Measurements from ENCODE around the gene NIM1K. TPM values are rescaled to one million over a fixed set of nuclear protein-coding genes. Genes with fewer than 3 reads are reported as not detected.
"Not testable (repeated sequence)": the region's sequence is repeated elsewhere in the genome, so short reads cannot be mapped to it uniquely, and the experiment has no call there.

NIM1K gene
- total and polyA plus RNA-seq, 4 donors, result 1.0 to 4.2 (median 3.1) TPM; not detected in 1

- ATAC-seq (ENCODE audit: insufficient read depth, low FRiP score), result no peak
- no peak for TF ChIP-seq CTCF (IDR thresholded peaks at IDR 0.05; ENCODE audit: control extremely low read depth, extremely low read depth)
- H3K27me3 ChIP-seq (ENCODE audit: control insufficient read depth in 3 of 3, insufficient read depth in 3 of 3, low read length in 2 of 3), result no peaks in the 10 kb centered on the region
- WGBS, 2 donors, result 98 to 99% methylated on average over 2 of the region's 2 CpGs
- no peaks in the 10 kb centered on the region for H3K9me3 ChIP-seq (ENCODE audit: control insufficient read depth in 4 of 4, insufficient read depth in 3 of 4, low read length in 3 of 4)
- H3K9ac ChIP-seq (ENCODE audit: insufficient read depth in 1 of 2, low read length in 2 of 2), result no peak overlapping the region
- no peak for DNase-seq
- H3K4me3 ChIP-seq, result no peak overlapping the region
- peaks cover 0 to 2% (median 0%) of the 10 kb centered on the region in 5 donors for H3K4me1 ChIP-seq (ENCODE audit: control insufficient read depth in 5 of 5, insufficient read depth in 5 of 5, low read length in 5 of 5)
- peaks cover 8 to 18% (median 13%) of the 10 kb centered on the region in 4 donors for H3K36me3 ChIP-seq (ENCODE audit: control insufficient read depth in 4 of 4, insufficient read depth in 4 of 4, low read length in 4 of 4)
- H3K27ac ChIP-seq (ENCODE audit: low read depth in 1 of 2, low read length in 1 of 2), result no peak overlapping the region
These were observed 19.2 kb upstream of the NIM1K start for GRCh38 chr5:43172779-43173178.

- Histone ChIP-seq H3K36me3 (ENCODE audit: control insufficient read depth in 4 of 4, insufficient read depth in 4 of 4, low read length in 4 of 4) (peaks cover 8 to 12% (median 10%) of the 10 kb centered on the region in 4 donors), H3K27ac (ENCODE audit: low read depth in 1 of 2, low read length in 1 of 2) (no peak overlapping the region), H3K9ac (ENCODE audit: insufficient read depth in 1 of 2, low read length in 2 of 2) (no peak overlapping the region), H3K4me1 (ENCODE audit: control insufficient read depth in 5 of 5, insufficient read depth in 5 of 5, low read length in 5 of 5) (no peaks in the 10 kb centered on the region), H3K4me3 (no peak overlapping the region), H3K9me3 (ENCODE audit: control insufficient read depth in 4 of 4, insufficient read depth in 3 of 4, low read length in 3 of 4) (no peaks in the 10 kb centered on the region), H3K27me3 (ENCODE audit: control insufficient read depth in 3 of 3, insufficient read depth in 3 of 3, low read length in 2 of 3) (no peaks in the 10 kb centered on the region)
- no peak for TF ChIP-seq CTCF (IDR thresholded peaks at IDR 0.05; ENCODE audit: control extremely low read depth, extremely low read depth)
- no peak for DNase-seq
- no peak for ATAC-seq (ENCODE audit: insufficient read depth, low FRiP score)
- WGBS, 2 donors, result 94 to 95% methylated on average over 7 of the region's 7 CpGs
These were observed 17.4 kb upstream of the NIM1K start for GRCh38 chr5:43174586-43174985.

GRCh38 chr5:43179836-43180235 lies 12.2 kb upstream of the NIM1K start:
- 95 to 96% methylated on average over 7 of the region's 7 CpGs for WGBS, 2 donors
- no peak for TF ChIP-seq CTCF (IDR thresholded peaks at IDR 0.05; ENCODE audit: control extremely low read depth, extremely low read depth)
- Histone ChIP-seq H3K27me3 (ENCODE audit: control insufficient read depth in 3 of 3, insufficient read depth in 3 of 3, low read length in 2 of 3) (no peaks in the 10 kb centered on the region), H3K27ac (ENCODE audit: low read depth in 1 of 2, low read length in 1 of 2) (no peak overlapping the region), H3K36me3 (ENCODE audit: control insufficient read depth in 4 of 4, insufficient read depth in 4 of 4, low read length in 4 of 4) (peaks cover 0 to 5% (median 5%) of the 10 kb centered on the region in 4 donors), H3K4me1 (ENCODE audit: control insufficient read depth in 5 of 5, insufficient read depth in 5 of 5, low read length in 5 of 5) (no peaks in the 10 kb centered on the region), H3K9me3 (ENCODE audit: control insufficient read depth in 4 of 4, insufficient read depth in 3 of 4, low read length in 3 of 4) (no peaks in the 10 kb centered on the region), H3K4me3 (no peak overlapping the region), H3K9ac (ENCODE audit: insufficient read depth in 1 of 2, low read length in 2 of 2) (no peak overlapping the region)
- ATAC-seq (ENCODE audit: insufficient read depth, low FRiP score) (no peak), DNase-seq (no peak)

- H3K4me3 ChIP-seq, result no peak overlapping the region
- H3K36me3 ChIP-seq (ENCODE audit: control insufficient read depth in 4 of 4, insufficient read depth in 4 of 4, low read length in 4 of 4), result peaks cover 0 to 4% (median 2%) of the 10 kb centered on the region in 4 donors
- no peak overlapping the region for H3K27ac ChIP-seq (ENCODE audit: low read depth in 1 of 2, low read length in 1 of 2)
- no peak overlapping the region for H3K9ac ChIP-seq (ENCODE audit: insufficient read depth in 1 of 2, low read length in 2 of 2)
- DNase-seq (no peak), ATAC-seq (ENCODE audit: insufficient read depth, low FRiP score) (no peak)
- H3K27me3 ChIP-seq (ENCODE audit: control insufficient read depth in 3 of 3, insufficient read depth in 3 of 3, low read length in 2 of 3), result no peaks in the 10 kb centered on the region
- no peaks in the 10 kb centered on the region for H3K4me1 ChIP-seq (ENCODE audit: control insufficient read depth in 5 of 5, insufficient read depth in 5 of 5, low read length in 5 of 5)
- TF ChIP-seq CTCF (IDR thresholded peaks at IDR 0.05; ENCODE audit: control extremely low read depth, extremely low read depth), result no peak
- no peaks in the 10 kb centered on the region for H3K9me3 ChIP-seq (ENCODE audit: control insufficient read depth in 4 of 4, insufficient read depth in 3 of 4, low read length in 3 of 4)
- WGBS, 2 donors, result 97 to 99% methylated on average over 10 of the region's 10 CpGs
These were observed 9.6 kb upstream of the NIM1K start for GRCh38 chr5:43182421-43182820.

- ATAC-seq (ENCODE audit: insufficient read depth, low FRiP score); DNase-seq: not testable (repeated sequence)
These were observed 8.9 kb upstream of the NIM1K start for GRCh38 chr5:43183101-43183500.

More at GRCh38 chr5:43183101-43183500, 8.9 kb upstream of the NIM1K start:
- not testable (repeated sequence) for H3K9me3 ChIP-seq (ENCODE audit: control insufficient read depth in 4 of 4, insufficient read depth in 3 of 4, low read length in 3 of 4); H3K9ac ChIP-seq (ENCODE audit: insufficient read depth in 1 of 2, low read length in 2 of 2); H3K27ac ChIP-seq (ENCODE audit: low read depth in 1 of 2, low read length in 1 of 2); H3K36me3 ChIP-seq (ENCODE audit: control insufficient read depth in 4 of 4, insufficient read depth in 4 of 4, low read length in 4 of 4); H3K4me3 ChIP-seq; H3K27me3 ChIP-seq (ENCODE audit: control insufficient read depth in 3 of 3, insufficient read depth in 3 of 3, low read length in 2 of 3); H3K4me1 ChIP-seq (ENCODE audit: control insufficient read depth in 5 of 5, insufficient read depth in 5 of 5, low read length in 5 of 5)
- 96% methylated on average over 11 of the region's 11 CpGs for WGBS, 2 donors
